KG1 (cell line): ENCODE data around the gene LRRC47.
A peak's percentile ranks its signal among the peaks of the same experiment; 100 is the strongest.

Experiments
- DNase-seq: peaks from one replicate; lab custom pipeline; 2025; lab: John Stamatoyannopoulos, UW

The LRRC47 gene

DNA sequence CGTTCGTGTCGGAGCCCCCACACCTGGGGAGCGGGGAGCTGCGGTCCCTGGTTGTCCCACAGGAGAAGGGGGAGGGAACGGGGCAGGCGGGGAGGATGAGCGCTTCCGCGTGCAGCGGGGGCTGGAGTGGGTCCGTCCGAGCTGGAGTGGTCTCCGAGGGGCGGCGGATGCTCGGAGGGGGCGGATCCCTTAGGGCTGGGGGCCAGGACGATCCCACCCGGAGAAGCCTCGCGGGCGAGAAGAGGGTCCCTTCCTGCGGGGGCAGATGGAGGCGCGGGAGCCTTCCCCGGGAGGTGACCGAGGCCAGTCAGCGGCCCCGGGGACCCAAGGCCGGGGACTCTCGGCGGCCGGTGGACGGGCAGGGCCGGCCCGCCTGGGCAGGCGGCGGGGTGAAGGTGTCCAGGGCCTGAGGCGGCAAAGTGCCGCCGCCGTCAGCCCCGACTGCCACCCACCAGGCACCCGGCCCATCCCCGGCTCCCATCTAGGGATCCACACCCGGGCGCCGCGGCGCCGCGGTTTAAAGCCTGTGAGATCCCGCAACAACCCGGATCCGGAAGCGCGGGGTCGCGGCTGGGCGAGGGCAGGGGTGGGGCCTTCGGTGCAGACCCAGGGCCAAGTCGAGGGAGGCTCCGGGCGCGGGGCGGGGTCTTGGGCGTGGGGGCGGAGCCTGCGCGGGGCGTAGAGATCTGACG lies 49.3 kb downstream of the LRRC47 start:
- peak; percentile 55 for DNase-seq

- no peak for DNase-seq
These were observed 49.9 kb downstream of the LRRC47 start for GRCh38 chr1:3746389-3746829.

DNA sequence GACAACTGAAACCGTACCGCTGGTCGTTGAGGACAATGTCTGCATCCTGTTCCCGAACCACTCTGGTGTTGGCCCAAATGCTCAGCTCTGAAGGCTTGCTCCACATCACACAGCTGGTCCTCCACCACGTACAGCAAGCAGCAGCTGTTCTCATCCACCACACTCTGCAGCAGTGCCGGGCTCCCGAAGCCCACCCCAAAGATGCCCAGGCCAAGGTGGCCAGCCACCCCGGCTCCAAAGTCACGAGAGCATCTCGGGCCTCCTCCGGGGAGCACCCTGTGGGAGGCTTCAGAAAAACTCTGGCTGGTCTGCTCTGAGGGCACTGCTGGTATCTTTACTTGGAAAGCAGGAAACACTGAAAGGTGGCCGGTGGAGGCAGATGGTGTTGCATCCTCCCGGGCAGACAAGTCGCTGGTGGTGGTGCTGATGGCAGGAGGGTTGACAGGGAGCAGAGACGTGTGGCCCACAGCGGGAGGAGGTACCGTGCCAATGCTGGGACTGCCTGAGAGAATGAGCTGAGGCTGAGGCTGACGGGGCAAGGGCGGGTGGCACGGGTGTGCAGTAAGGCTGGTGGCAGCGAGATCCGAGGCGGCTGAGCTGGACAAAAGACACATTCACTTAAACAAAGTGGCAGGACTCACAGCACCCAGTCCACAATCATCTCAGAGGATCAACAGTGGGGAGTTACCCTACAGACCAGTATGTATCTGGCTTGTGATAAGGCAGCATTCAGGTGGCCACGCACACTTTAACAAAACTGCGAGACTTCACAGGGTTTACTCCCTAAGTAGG lies 50.5 kb downstream of the LRRC47 start:
- no peak for DNase-seq

DNA sequence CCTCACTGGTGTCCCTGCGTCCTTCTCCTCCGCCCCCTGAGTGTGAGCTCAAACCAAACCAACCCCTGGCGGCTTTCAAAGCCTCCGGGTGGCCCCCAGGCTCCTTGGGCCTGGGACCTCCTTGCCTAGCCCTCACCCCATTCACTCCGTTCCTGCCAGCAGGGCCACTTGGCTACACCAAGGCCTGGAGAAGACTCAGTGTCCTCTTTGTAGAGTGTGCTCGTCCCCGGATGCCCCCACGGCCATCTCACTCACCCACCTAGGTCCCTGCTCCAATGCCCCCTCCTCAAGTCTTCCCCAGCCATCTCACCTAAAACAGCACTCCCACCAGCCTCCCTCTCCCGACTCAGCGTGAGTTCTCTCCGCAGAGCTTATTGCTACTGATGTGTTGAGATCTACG lies 51.2 kb downstream of the LRRC47 start:
- DNase-seq: no peak

- no peak for DNase-seq
These were observed 51.7 kb downstream of the LRRC47 start for GRCh38 chr1:3744646-3745045.

DNA sequence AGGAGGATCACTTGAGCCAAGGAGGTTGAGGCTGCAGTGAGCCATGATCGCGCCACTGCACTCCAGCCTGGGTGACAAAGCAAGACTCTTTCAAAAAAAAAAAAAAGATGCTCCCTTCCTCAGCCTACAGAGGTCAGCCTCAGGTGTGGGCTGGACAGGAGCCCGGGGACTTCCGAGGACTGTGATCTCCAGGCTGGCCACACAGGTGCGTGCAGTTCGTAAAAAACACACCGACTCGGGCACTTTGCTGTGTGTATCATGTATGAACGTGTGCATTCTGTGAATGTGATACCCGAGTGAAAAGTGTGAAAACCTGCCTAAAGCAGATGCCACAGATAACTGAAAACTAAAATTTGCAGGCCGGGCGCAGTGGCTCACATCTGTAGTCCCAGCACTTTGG lies 52.5 kb downstream of the LRRC47 start:
- no peak for DNase-seq

DNA sequence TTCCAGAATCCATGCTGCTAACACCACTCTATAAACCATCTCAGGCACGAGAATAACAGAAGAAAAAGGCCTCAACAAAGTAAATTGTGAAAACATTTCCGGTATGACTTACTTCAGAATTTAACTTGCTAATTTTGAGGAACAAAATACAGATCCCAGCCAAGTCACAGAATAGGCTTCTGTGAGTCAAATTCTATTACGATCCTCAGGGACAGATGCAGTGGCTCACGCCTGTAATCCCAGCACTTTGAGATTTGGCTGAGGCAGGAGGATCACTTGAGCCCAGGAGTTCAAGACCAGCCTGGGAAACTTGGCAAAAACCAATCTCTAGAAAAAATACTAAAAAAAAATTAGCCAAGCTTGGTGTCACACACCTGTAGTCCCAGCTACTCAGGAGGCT lies 52.9 kb downstream of the LRRC47 start:
- no peak for DNase-seq

DNA sequence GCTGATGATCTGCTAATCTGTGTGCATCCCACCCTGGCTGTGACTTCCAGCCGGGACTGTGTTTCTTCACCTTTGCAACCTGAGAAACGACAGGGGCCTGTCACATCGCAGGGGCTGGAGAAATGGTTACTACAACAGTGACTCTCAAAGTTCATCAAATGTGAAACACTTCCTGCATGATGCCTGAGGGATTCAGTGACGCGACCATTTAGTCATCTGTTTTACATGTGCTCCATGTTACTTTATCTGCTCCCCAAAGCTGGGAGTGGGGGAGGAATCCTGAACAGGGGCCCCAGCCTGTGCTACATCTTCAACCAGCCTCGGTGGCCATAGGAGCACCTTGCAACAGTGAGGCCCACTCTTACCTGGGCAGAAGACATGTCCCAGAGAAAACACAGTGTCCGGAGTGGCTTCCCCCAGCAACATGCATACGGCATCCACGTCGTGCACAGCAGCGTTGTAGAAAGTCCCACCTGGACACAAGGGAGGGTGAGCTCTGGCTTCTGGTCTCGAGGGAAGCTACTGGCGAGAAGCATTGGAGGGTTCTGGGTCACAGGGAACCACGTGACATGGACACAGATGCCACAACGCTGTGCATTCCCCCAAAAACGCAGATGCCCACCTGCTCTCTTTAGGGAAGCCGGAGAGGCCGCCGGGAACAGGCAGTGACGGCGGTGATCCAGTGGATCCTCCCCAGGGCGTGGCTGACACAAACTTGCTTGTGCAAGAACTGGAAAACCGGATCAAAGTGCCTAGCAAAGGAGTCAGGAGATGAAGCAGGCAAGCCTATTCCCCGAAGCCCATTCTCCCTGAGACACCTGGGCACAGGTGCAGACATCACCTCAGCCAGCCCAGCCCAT lies 53.6 kb downstream of the LRRC47 start:
- no peak for DNase-seq

DNA sequence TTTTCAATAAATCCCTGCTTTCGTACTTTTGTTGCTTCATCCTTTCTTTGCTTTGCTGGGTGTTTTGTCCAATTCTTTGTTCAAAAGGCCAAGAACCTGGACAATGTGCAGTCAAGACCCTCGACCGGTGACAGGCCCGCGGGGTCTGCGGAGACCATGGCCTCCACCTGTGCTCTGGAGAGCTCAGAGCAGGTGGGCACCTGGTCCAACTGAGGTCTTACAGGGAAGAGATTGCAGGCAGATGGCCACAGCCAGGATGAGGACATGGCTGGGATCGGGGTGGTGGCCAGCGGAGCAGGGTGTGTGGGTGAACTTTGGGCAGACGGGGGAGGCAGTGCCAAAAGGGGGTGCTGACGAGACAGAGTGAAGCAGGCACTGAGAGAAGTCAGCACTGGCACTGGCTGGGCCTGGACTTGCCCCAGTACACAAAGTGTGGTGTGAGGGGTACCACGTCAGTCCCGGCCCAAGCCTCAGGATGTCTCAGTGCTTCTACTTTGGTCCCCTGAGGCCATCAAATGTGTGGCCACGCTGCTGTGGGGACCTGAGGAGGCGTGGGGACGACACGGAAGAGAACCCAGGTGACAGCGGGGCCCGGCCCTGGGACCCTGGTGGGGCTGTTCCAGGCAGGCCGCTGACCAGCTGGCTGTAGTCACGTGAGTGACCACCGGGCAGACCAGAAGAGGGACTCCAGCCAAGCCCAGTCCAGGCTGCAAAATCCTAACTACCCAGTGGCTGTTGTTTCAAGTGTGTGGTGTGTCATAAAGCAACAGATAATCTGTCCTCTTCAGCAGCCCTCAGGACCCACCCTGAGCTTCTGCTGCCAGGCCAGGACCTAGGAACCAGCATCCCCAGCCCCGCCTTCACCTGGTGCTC lies 54.5 kb downstream of the LRRC47 start:
- DNase-seq: no peak

DNA sequence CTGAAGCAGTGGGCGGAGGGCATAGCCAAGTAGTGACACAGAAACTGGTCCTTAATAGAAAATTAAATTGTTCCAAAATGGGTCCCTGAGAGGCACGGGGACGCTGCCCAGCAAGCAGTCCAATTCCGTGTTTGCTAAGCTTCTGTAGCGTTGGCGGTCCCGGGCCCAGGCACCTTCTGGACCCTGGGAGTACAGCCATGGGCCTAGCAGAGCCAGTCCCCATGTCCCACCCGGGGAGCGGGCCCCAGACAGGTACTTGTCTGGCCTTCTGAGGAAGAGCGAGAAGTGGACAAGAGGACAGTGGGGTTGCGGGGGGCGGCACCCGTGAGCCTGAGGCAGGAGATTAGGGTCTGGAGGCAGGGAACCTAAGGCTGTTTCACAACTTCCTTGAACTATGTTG lies 55.5 kb downstream of the LRRC47 start:
- DNase-seq: no peak

- no peak for DNase-seq
These were observed 56.3 kb downstream of the LRRC47 start for GRCh38 chr1:3740042-3740441.

GRCh38 chr1:3738943-3739342 lies 57.4 kb downstream of the LRRC47 start:
- no peak for DNase-seq

- no peak for DNase-seq
These were observed 59.6 kb downstream of the LRRC47 start for GRCh38 chr1:3736708-3737107.

- DNase-seq: no peak
These were observed 60.2 kb downstream of the LRRC47 start for GRCh38 chr1:3736131-3736561.

DNA sequence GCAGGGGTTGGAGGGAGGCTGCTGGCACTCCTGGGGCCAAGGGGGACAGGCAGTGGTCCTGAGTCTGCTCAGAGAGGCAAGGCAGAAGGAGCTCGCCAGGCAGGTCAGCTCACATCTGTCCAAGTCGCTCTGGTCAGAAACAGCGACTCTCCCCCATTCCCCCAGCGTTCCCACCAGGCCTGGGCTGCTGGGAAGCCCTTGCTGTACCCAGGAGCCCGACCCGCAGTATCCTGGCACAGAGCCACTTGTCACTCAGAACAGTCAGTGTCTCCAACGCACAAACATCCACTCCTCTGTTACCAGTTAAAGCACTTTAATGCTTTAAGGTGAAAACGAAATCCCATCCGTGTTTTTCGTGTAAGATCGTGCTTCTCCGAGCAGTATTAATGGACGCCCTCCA lies 60.6 kb downstream of the LRRC47 start:
- no peak for DNase-seq

GRCh38 chr1:3735027-3735681 lies 61.1 kb downstream of the LRRC47 start:
- DNase-seq: no peak

DNA sequence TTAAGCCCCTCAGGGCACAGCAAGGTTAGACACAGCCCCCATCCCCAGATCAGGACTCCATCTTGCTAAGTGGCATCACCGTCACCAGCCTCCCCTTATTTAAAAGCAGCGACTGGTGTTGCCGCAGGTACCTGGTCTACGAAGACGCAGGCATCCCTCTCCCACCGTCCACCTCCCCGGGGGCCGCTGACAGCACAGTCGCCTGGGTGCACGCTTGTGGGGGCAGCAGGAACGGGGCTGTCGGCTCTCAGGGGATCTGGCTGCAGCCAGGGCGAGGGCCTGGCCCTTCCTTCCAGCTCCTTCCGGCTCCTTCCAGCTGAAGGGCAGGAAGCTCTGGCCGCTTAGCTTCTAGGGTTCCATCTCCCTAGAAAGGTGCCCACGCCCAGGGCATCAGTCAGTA lies 61.7 kb downstream of the LRRC47 start:
- DNase-seq: no peak

- DNase-seq: no peak
These were observed 62.3 kb downstream of the LRRC47 start for GRCh38 chr1:3733883-3734589.

GRCh38 chr1:3733094-3733882 lies 63.0 kb downstream of the LRRC47 start:
- DNase-seq: no peak
